ENCODE measurements around the gene AMDHD2.
A peak's percentile ranks its signal among the peaks of the same experiment; 100 is the strongest.
"Not testable (repeated sequence)": the region's sequence is repeated elsewhere in the genome, so short reads cannot be mapped to it uniquely, and the experiment has no call there.

Gene AMDHD2

DNA sequence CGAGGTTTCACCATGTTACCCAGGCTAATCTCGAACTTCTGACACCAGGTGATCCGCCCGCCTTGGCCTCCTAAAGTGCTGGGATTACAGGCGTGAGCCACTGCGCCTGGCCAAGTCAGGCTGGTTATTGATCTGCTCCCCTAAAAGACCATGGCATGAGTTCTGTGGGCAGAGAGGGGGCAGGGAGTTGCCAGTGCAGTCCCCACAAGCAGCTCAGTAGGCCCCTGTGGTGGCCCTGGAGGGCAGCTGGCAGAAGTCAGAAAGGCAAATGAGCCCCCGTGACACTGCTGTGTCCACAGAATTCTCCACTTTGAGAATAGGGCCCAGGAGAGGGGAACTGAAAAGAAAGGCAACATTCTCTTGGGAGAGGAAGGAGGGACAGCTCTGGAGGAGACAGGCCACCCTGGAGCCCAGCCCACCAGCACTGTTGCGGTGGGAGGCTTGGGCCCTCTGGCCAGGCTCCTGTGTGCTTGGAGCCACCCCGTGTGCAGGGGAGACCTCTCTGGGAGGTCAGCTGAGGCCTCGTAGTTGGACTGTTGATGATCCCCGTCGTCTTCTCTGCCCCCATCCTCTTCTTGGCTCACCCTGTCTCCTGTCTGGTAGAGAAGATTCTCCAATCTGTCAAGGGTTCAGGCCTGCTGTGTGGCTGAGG is 2.1 kb upstream of the AMDHD2 start:
- no peak for DNase-seq (ENCODE audit: low read depth)

DNA sequence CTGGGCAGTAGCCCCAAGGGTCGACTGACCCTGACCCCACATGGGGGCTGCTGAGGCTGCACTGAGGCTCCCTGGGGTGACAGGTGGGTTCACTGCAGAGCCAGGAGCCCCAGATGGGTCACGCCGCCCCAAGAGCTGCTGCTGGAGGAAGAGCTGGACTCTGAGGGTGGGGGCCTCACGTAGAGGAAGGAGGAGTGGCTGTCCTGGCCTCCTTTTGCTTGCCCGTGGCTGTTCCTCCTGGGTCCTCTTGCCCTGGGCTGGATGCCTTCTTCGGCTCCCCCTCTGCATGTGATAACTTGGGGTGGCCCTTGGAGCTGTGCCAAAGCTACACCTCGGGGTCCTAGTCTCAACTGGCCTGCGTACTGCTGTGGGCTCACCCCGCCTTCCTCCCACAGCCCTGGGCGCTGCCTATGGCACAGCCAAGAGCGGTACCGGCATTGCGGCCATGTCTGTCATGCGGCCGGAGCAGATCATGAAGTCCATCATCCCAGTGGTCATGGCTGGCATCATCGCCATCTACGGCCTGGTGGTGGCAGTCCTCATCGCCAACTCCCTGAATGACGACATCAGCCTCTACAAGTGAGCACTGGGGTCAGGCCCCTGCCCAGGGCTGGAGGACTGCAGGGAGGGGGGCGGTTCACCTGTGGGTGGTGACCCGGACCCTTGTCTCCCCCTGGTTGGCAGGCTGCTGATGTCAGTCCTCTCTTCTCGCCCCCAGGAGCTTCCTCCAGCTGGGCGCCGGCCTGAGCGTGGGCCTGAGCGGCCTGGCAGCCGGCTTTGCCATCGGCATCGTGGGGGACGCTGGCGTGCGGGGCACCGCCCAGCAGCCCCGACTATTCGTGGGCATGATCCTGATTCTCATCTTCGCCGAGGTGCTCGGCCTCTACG is 1.1 kb upstream of the AMDHD2 start:
- no peak for DNase-seq (ENCODE audit: low read depth)

DNA sequence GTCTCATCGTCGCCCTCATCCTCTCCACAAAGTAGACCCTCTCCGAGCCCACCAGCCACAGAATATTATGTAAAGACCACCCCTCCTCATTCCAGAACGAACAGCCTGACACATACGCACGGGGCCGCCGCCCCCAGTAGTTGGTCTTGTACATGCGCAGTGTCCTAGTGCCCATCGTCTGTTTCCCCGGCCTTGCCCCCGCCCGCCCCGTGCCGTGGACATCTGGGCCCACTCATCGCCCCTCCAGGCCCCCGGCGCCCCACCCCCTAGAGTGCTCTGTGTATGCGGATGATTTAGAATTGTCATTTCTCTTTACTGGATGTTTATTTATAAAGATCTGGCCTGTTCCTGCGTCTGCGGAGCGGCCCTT is 475 bp upstream of the AMDHD2 start:
- DNase-seq (ENCODE audit: low read depth): no peak

DNA sequence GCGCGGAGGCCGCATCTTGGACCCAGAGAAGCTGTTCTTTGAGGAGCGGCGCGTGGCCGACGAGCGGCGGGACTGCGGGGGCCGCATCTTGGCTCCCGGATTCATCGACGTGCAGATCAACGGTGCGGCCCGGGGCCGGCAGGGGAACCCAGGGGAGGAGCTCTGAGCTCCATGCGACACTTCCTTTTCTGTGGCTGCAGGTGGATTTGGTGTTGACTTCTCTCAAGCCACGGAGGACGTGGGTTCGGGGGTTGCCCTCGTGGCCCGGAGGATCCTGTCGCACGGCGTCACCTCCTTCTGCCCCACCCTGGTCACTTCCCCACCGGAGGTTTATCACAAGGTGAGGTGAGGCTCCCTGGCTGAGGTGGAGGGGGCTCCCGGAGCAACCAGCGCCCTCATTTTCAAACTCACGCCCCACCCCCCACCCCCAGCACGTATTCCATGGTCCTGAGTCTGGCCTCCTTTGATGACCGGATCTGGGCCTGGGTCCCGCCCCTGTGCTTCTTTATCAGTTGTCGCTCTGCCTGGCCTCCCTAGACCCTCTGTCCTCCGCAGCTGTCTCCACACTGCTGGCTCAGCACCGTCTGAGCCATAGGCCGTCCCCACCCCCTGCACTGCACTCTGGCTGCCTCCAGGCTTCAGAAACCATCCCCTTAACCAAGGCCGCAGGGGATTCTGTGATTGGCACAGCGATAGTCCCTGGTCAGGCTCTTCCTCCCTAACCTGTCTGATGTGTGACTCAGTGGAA is 787 bp downstream of the AMDHD2 start:
- peak; percentile 32 for DNase-seq (ENCODE audit: low read depth)

DNA sequence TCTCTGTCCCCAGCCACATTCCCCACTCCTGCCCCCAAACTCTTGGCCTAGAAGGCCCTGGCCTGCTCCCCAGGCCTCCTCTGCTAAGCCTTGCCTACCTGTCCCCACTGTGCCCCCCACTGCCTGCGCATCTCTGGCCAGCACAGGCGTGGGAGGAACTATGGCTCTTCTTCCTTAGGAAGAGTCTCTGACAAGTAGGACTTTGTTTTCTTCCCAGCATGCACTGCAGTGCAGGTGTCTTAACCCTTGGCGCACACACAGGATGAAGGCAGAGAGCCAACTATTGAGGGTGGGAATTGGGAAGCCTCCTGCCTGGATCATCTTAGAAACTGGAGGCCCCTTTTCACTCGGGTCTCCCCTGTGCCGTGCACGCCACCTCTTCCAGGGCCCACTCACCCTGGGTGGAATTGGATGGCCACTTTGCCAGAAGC is 3.6 kb downstream of the AMDHD2 start:
- DNase-seq (ENCODE audit: low read depth): no peak

DNA sequence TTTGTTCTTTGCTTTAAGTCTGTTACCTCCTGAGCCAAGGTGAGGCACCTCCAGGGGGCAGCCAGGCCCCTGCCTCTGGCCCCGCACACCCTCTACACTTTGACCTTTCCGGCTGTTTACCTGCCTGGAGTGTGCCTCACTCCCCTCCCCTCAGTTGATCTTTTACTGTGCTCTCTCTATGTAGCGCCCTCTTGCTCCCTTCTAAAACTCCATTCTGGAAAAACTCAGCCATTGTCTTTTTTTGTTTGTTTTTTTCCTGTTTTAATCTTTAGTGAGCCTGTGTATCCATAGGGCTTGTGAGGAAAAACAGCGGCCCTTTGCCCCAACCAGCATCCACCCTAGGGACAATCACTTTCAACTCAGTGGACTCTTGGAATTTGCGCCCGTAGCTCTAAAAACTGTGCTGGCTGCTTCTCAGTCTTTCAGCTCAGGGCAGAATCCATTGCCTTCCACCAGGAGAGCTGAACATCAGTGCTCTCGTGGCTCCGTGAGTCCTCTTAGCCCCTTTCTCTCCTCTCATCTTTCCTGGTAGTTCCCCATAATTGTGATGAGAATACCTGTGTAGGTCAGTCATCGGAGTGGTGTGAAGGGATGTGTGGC is 4.3 kb downstream of the AMDHD2 start:
- DNase-seq (ENCODE audit: low read depth): no peak

DNA sequence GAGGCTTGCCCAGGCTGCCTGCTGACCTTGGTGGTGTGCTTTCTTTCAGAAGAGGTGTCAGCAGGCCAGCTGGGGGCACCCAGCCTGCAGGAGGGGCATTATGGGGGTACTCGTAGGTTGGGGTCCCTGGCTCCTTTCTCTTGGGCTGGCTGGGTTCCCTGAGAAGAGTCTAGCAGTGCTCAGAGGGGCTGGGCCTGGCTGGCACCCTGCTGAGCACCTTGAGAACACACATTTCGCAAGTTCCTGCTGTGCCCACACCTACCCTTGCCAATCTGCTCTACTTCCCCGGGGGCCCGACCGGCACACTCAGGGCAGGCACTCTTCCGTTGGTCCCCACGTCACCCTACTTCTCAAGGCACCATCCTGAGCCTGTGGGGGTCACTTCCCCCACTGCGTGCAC is 6.0 kb downstream of the AMDHD2 start:
- DNase-seq (ENCODE audit: low read depth): no peak

DNA sequence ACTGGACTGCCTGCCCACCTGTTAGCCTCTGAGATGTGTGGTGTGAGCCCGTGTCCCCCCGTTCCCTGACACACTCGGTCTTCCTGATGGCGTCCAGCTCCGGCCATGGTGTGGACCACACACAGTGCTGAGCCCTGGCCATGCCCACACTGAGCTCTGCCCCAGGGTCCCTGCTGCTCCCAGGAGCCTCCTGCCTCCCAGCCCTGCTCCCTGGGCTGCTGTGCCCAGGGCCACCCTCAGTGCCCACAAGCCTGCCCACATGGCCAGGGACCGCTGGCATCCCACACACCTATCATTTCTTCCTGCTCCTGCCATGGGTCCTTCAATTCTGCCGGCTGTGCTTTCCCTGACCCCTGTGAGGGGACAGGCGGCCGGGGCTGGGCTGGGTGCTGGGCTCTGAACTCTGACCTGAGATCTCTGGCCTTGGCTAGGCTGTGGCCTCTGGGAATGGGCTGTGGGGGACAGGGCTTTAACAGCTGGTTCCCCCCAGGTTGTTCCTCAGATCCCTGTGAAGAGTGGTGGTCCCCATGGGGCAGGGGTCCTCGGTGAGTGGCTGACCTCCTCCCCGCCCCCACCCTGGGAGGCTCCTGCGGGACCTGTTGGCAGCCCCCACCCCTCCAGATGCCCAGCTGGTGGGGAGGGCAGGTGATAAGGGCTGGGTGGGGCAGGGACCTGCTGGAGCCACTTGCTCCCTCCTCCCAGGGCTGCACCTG is 7.1 kb downstream of the AMDHD2 start:
- no peak for DNase-seq (ENCODE audit: low read depth)

DNA sequence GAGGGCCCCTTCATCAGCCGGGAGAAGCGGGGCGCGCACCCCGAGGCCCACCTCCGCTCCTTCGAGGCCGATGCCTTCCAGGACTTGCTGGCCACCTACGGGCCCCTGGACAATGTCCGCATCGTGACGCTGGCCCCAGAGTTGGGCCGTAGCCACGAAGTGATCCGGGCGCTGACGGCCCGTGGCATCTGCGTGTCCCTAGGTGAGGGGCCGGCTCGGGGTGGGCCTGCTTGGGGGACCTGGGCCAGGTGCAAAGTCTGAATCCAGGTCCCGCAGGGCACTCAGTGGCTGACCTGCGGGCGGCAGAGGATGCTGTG is 7.6 kb downstream of the AMDHD2 start:
- no peak for DNase-seq (ENCODE audit: low read depth)

DNA sequence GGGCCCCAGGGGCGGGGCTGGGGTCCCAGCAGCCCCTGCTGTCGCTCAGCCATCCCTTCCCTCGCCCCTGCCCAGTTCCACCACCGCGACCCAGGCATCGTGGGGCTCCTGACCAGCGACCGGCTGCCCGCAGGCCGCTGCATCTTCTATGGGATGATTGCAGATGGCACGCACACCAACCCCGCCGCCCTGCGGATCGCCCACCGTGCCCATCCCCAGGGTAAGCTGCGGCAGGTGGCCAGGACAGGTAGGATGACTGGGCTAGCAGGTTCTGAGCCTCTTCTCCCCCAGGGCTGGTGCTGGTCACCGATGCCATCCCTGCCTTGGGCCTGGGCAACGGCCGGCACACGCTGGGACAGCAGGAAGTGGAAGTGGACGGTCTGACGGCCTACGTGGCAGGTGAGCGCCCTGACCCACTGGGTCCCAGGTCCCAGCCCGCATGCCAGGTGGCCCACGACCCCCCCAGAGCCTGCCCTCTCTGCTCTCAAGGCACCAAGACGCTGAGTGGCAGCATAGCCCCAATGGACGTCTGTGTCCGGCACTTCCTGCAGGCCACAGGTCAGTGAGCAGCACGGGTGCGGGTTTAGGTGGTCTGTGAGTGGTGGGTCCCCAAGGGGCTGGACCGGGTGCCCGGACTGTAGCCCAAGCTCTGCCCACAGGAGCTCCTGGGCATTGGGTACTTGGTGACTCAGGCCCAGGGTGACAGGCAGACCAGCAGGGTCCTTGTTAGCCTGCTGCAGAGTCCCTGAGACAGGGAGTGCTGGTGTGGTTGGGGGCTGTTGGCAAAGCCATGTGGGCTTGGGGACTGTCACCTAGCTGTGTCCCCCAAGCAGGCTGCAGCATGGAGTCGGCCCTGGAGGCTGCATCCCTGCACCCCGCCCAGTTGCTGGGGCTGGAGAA is 8.2 kb downstream of the AMDHD2 start:
- DNase-seq (ENCODE audit: low read depth): no peak

DNA sequence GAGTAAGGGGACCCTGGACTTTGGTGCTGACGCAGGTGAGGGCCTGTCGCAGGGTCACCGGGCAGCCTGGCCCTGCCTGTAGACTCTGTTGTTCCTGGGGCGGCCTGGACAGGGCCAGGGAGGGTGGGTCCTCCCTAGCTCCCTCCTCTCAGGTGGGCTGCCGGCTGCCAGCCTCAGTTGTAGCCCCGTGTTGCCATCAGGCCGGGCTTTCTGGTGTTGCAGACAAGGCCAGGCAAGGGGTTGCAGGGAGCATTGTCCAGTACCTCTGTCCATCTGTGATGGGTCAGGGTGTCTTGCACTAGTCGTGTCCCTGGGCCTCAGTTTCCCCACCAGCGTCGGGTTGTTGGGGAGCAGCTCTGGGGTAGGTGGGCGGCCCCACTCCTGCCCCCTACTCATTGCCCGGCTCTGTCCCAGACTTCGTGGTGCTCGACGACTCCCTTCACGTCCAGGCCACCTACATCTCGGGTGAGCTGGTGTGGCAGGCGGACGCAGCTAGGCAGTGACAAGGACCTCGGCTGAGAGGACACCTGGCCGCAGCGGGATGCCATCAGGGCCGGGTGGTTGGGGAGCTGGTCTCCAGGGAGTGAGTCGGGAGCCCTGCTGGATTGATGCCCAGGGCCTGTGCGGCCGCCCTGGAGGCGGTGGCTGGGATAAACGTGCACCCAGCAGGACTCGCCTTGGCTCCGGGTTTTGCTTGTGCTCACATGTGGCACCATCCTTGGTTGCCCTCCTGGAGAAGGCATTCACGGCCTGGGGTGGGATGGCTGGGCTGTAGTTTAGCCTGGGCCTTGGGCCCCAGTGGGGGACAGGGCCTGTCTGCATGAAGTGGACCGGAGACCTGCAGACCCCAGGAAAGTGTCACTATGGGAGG is 9.1 kb downstream of the AMDHD2 start:
- DNase-seq (ENCODE audit: low read depth): no peak

DNA sequence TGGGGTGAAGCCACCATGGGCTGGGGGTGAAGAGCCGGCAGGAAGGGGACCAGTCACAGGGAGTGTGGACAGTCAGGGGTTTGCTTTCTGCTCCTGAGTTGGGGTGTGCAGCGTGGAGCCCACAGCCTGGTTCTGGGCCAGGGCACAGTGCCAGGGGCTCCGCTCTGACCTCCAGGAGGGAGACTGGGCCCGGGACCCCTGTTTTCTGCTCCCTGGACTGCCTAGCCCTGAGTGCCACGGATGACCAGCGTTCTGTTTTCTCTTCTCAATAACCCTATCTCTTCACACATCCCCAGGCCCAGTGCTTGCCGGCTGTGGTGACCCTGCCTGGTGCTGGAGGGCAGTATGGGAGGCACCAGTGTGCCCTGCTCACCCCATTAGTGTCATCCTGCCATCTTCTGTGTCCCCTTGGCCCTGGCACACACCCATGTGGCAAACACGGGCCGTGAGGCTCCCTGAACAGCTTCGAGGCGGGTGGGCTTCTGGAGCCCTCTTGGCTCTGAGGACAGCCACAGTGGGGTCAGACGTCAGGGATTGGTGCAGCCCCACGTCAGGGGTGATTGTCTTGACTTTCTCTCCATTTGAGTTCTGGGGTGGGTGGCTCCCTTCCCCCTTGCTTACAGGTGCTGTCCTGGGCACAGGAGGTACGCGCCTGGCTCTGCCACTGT is 9.9 kb downstream of the AMDHD2 start:
- no peak for DNase-seq (ENCODE audit: low read depth)

DNA sequence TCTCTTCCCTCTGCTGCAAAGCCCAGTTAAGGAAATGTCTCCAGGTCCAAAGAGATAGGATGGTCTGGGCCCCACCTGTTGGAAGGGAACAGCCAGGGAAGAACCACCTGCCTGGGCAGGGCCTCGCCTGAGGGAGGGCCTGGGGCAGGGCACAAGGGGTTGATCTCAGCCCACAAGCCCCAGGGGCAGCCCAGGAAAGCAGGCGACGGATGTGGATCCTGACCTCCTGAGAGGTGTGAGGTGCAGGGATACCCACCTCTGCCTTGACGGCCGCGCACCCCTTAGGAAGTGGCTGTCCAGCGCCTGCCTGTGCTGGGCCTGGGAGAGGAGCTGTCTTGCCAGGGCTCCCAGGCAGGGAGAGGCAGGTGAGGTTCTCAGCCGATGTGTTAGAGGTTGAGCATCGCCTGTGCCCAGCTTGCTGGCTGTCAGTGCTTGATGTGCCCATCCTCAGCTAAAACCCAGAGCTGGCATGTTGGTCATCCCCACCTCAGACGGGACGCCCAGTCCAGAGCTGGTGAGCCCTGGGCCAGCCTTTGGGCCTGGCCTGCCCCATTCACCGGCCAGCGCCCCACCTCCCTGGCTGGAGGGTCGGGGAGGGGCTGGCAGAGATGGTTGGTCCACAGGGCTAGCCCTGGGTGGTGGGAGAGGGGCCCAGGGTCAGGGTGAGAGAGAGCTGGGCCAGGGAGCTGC is 10.6 kb downstream of the AMDHD2 start:
- no peak for DNase-seq (ENCODE audit: low read depth)

DNA sequence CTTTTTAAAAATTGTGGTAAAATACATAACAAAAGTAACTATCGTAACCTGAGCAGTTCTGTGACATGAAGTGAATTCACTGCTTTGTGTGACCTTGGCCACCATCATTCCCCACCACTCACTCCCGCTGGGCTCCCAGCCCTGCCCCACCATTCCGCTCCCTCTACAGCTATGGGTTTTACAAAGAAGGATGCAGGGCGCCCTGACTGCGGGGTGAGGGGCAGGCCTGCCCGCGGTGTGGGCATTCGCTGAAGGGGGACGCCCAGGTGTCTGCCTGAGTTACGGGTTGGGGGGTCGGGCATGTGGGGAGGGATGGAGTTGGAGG is 11.2 kb downstream of the AMDHD2 start, which contains the start of gene CEMP1:
TSS of gene CEMP1 (minus strand) at position 38 of the 325 bp plus-strand sequence. CDS start 335 bp downstream, outside the sequence.
- no peak for DNase-seq (ENCODE audit: low read depth)

DNA sequence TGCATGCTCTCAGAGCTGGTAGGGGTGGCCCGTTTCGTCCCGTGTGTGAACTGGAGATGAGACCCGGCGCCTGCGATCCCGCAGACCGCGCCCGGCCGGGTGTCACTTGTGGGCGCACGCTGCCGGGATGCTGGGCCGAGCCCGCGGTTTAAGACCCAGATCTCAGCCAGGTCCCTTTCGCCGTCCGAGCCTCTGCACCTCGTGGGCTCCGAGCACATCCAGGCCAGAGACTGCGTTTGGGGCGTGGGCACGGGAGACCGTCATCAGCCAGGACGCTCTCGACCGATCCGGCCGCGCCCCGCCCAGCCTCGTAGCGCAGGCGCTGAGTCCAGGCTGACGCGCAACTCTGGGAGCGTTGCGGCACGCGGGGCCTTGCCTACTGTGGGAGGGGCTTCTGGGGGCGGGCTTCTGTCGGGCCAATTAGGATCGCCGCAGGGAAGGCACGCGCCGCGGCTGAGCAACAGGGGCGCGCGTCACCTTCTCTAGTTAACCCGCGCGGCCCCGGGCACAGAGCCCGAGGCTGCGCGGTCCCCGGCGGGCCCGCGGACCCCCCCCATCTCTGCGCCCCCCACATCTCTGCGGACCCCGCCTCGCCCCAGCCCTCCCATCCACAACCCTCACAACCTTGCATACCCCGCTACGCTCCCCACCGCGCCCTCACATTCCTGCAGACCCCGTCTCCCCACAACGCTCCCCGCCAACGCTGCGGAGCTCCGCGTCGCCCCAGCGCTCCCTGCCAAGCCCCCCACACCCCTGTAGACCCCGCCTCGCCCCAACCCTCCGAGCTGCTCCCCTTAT is 11.7 kb downstream of the AMDHD2 start:
- DNase-seq (ENCODE audit: low read depth): peak; percentile 94

DNA sequence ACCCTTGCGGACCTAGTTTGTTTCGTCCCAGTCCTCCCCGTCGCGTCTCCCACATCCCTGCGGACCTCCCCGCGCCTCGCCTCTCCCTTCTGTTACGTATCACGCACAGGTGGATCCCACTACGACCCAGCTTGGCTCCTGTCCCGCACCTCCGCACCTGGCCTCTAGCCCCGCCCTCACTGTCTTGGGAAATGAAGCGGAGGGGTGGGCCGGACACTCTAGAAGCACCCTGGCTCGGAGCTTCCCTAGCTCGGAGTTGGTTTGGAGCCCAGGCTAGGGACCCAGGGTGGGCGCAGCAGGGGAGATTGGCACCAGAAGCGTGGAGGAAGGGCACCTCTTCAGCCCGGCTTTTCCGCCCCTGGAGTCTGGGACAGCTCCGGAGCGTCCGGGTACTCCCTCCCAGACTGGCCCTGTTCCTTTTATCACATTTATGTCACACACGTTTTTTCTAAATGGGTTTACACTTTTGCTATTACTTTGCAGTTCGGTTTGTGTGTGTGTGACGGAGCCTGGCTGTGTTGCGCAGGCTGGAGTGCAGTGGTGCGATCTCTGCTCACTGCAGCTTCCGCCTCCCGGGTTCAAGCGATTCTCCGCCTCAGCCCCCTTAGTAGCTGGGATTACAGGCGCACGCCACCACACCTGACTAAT is 12.4 kb downstream of the AMDHD2 start:
- peak; percentile 42 for DNase-seq (ENCODE audit: low read depth)

DNA sequence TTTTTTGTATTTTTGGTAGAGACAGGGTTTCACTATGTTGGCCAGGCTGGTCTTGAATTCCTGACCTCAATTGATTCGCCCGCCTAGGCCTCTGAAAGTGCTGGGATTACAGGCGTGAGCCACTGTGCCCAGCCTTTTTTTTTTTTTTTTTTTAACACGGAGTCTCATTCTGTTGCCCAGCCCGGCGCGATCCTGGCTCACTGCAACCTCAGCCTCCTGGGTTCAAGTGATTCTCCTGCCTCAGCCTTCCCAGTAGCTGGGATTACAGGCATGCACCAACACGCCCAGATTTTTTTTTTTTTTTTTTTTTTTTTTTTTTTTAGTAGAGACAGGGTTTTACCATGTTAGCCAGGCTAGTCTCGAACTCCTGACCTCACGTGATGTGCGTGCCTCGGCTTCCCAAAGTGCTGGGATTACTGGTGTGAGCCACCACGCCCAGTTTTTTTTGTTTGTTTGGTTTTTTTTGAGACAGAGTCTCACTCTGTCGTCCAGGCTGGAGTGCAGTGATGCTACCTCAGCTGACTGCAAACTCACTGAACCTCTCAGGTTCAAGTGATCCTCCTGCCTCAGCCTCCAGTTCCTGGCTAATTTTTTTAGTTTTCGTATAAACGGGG is 13.1 kb downstream of the AMDHD2 start:
- not testable (repeated sequence) for DNase-seq (ENCODE audit: low read depth)

All from stimulated activated CD8-positive, alpha-beta memory T cell treated with anti-CD3 and anti-CD28 coated beads, Interleukin-12 subunit alpha, Interleukin-12 subunit beta, amount 100 ng/mL, for 1 hour (primary cell).